22Rv1 (cell line): ENCODE results near the gene SECTM1.

Experiments used
- ZFX ChIP-seq: fragments of 450-650 bp; IDR thresholded peaks from 2 replicates; pipeline ENCODE4 v1.6.1; 2017; ENCODE audit warnings: antibody characterized with exemption, borderline replicate concordance
- TF ChIP-seq, protein P1 (sequence below): fragments of 450-650 bp; IDR thresholded peaks from 2 replicates; pipeline ENCODE4 v1.5.1; 2017; ENCODE audit warnings: mild to moderate bottlenecking

DNA sequence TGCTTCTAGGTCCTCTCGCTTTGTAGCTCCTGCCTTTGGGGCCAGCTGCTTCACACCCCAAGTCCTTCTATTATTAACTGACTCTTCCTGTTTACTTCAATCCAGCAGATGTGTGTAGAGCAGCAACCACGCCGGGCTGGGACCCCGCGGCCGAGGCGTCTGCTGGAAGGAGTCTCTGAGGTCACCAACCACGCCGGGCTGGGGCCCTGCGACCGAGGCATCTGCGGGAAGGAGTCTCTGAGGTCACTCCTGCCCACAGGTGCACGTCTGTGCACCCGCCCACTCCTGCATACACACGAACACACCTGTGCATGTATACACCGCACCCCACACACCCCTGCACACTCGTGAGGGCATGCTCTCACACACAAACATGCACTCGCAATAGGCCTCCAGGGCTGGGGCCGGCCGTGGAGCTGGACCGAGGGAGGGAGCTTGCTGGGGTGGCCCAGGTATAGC is 17.7 kb upstream of the SECTM1 start:
- TF ChIP-seq, protein P1, sequence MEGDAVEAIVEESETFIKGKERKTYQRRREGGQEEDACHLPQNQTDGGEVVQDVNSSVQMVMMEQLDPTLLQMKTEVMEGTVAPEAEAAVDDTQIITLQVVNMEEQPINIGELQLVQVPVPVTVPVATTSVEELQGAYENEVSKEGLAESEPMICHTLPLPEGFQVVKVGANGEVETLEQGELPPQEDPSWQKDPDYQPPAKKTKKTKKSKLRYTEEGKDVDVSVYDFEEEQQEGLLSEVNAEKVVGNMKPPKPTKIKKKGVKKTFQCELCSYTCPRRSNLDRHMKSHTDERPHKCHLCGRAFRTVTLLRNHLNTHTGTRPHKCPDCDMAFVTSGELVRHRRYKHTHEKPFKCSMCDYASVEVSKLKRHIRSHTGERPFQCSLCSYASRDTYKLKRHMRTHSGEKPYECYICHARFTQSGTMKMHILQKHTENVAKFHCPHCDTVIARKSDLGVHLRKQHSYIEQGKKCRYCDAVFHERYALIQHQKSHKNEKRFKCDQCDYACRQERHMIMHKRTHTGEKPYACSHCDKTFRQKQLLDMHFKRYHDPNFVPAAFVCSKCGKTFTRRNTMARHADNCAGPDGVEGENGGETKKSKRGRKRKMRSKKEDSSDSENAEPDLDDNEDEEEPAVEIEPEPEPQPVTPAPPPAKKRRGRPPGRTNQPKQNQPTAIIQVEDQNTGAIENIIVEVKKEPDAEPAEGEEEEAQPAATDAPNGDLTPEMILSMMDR, result no peak
- TF ChIP-seq ZFX, result no peak
